ENCODE data around the gene MAGEB3.

- TF ChIP-seq CTCF (IDR thresholded peaks at IDR 0.05) (no peak), POLR2A (IDR thresholded peaks at IDR 0.05; ENCODE audit: low read length) (no peak), MAX (IDR thresholded peaks at IDR 0.05) (no peak), JUNB (IDR thresholded peaks at IDR 0.05) (no peak), RFX5 (IDR thresholded peaks at IDR 0.05) (no peak), REST (IDR thresholded peaks at IDR 0.05) (no peak), EP300 (IDR thresholded peaks at IDR 0.05) (no peak), HOXA7 (CRISPR knock-in tag; IDR thresholded peaks at IDR 0.05) (no peak), KDM1A (IDR thresholded peaks at IDR 0.05; ENCODE audit: low read depth) (no peak)
Observed at GRCh38 chrX:30259927-30260326, 29.5 kb downstream of the MAGEB3 start.
